ENCODE data around the gene FBXO17. TPM values are rescaled to one million over a fixed set of nuclear protein-coding genes. Genes with fewer than 3 reads are reported as not detected.
"Not testable (repeated sequence)": the region's sequence is repeated elsewhere in the genome, so short reads cannot be mapped to it uniquely, and the experiment has no call there.

Gene FBXO17
- total RNA-seq, 1 donor = 19.9 TPM

- peak; percentile 19 for DNase-seq (ENCODE audit: low read depth)
- no peak for TF ChIP-seq CTCF (IDR thresholded peaks at IDR 0.05; ENCODE audit: insufficient read depth, low read depth, low read length)
- no peak overlapping the region for H3K4me3 ChIP-seq (ENCODE audit: low read depth, low read length)
Measured at GRCh38 chr19:38993271-38993670, 17.7 kb upstream of the FBXO17 start.

- no peak for TF ChIP-seq CTCF (IDR thresholded peaks at IDR 0.05; ENCODE audit: insufficient read depth, low read depth, low read length)
- no peak overlapping the region for H3K4me3 ChIP-seq (ENCODE audit: low read depth, low read length)
- no peak for DNase-seq (ENCODE audit: low read depth)
Measured at GRCh38 chr19:38990949-38991697, 15.6 kb upstream of the FBXO17 start.

GRCh38 chr19:38989614-38990013, 14.1 kb upstream of the FBXO17 start:
- H3K4me3 ChIP-seq (ENCODE audit: low read depth, low read length) = not testable (repeated sequence)

GRCh38 chr19:38989066-38989605, 13.6 kb upstream of the FBXO17 start:
- TF ChIP-seq CTCF (IDR thresholded peaks at IDR 0.05; ENCODE audit: insufficient read depth, low read depth, low read length) = no peak
- peak; percentile 9 for DNase-seq (ENCODE audit: low read depth)
- H3K4me3 ChIP-seq (ENCODE audit: low read depth, low read length) = no peak overlapping the region

More at GRCh38 chr19:38989614-38990013, 14.1 kb upstream of the FBXO17 start:
- DNase-seq (ENCODE audit: low read depth) = not testable (repeated sequence)

- DNase-seq (ENCODE audit: low read depth); H3K4me3 ChIP-seq (ENCODE audit: low read depth, low read length): not testable (repeated sequence)
Measured at GRCh38 chr19:38988627-38989026, 13.1 kb upstream of the FBXO17 start.

- H3K4me3 ChIP-seq (ENCODE audit: low read depth, low read length); DNase-seq (ENCODE audit: low read depth): not testable (repeated sequence)
Measured at GRCh38 chr19:38987745-38988144, 12.2 kb upstream of the FBXO17 start.

GRCh38 chr19:38985262-38985661, 9.7 kb upstream of the FBXO17 start:
- no peak for TF ChIP-seq CTCF (IDR thresholded peaks at IDR 0.05; ENCODE audit: insufficient read depth, low read depth, low read length)
- DNase-seq (ENCODE audit: low read depth) = no peak

GRCh38 chr19:38980583-38981374, 5.2 kb upstream of the FBXO17 start:
- no peak for TF ChIP-seq CTCF (IDR thresholded peaks at IDR 0.05; ENCODE audit: insufficient read depth, low read depth, low read length)
- no peak overlapping the region for H3K4me3 ChIP-seq (ENCODE audit: low read depth, low read length)
- no peak for DNase-seq (ENCODE audit: low read depth)

More at GRCh38 chr19:38985262-38985661, 9.7 kb upstream of the FBXO17 start:
- H3K4me3 ChIP-seq (ENCODE audit: low read depth, low read length) = no peak overlapping the region

Data from fibroblast of villous mesenchyme (primary cell).